ENCODE measurements around the gene TSPAN3.

TSPAN3 gene

GRCh38 chr15:77070495-77071304, at the start of gene TSPAN3:
Gene TSPAN3 (minus strand): TSS chr15:77071109. CDS start chr15:77070954, 155 bp downstream.
- peak; percentile 92 for DNase-seq

GRCh38 chr15:77120576-77120975, 49.7 kb upstream of the TSPAN3 start:
- no peak for DNase-seq

- peak; percentile 47 for DNase-seq
These were observed 48.5 kb upstream of the TSPAN3 start for GRCh38 chr15:77119446-77119845.

GRCh38 chr15:77118882-77119321, 48.0 kb upstream of the TSPAN3 start:
- DNase-seq, result peak; percentile 78

- no peak for DNase-seq
These were observed 44.3 kb upstream of the TSPAN3 start for GRCh38 chr15:77115179-77115578.

- DNase-seq, result no peak
These were observed 42.1 kb upstream of the TSPAN3 start for GRCh38 chr15:77112838-77113504.

- no peak for DNase-seq
These were observed 40.9 kb upstream of the TSPAN3 start for GRCh38 chr15:77111789-77112188.

- peak; percentile 55 for DNase-seq
These were observed 36.8 kb upstream of the TSPAN3 start for GRCh38 chr15:77107531-77108355.

- DNase-seq, result no peak
These were observed 36.2 kb upstream of the TSPAN3 start for GRCh38 chr15:77107068-77107467.

- no peak for DNase-seq
These were observed 33.2 kb upstream of the TSPAN3 start for GRCh38 chr15:77104155-77104554.

GRCh38 chr15:77099741-77100463, 29.0 kb upstream of the TSPAN3 start:
- no peak for DNase-seq

GRCh38 chr15:77098572-77098971, 27.7 kb upstream of the TSPAN3 start:
- no peak for DNase-seq

- no peak for DNase-seq
These were observed 27.0 kb upstream of the TSPAN3 start for GRCh38 chr15:77097921-77098320.

GRCh38 chr15:77097248-77097721, 26.4 kb upstream of the TSPAN3 start:
- DNase-seq, result no peak

- DNase-seq, result no peak
These were observed 25.6 kb upstream of the TSPAN3 start for GRCh38 chr15:77096541-77096940.

- peak; percentile 17 for DNase-seq
These were observed 25.2 kb upstream of the TSPAN3 start for GRCh38 chr15:77096138-77096537.

- DNase-seq, result no peak
These were observed 23.6 kb upstream of the TSPAN3 start for GRCh38 chr15:77094397-77095030.

GRCh38 chr15:77093436-77093835, 22.5 kb upstream of the TSPAN3 start:
- no peak for DNase-seq

GRCh38 chr15:77091097-77091496, 20.2 kb upstream of the TSPAN3 start:
- DNase-seq, result no peak

- no peak for DNase-seq
These were observed 16.3 kb upstream of the TSPAN3 start for GRCh38 chr15:77087213-77087612.

- DNase-seq, result peak; percentile 53
These were observed 14.4 kb upstream of the TSPAN3 start for GRCh38 chr15:77085297-77085696.

GRCh38 chr15:77084436-77084835, 13.5 kb upstream of the TSPAN3 start:
- DNase-seq, result no peak

All from fibroblast of skin of right quadriceps (primary cell).